ENCODE results near the gene HLA-DOA. TPM values are rescaled to one million over a fixed set of nuclear protein-coding genes. Genes with fewer than 3 reads are reported as not detected.

The HLA-DOA gene
- total RNA-seq, 6 experiments from 2014 or later, result 0.37 to 3.3 (median 1.2) TPM

GRCh38 chr6:32983964-32984621 is 25.3 kb downstream of the HLA-DOA start:
- peaks cover 18 to 34% (median 26%) of the 10 kb centered on the region in 4 donors for H3K36me3 ChIP-seq
- H3K9me3 ChIP-seq, result no peaks in the 10 kb centered on the region
- WGBS (ENCODE audit: insufficient coverage, low coverage, low lambda C conversion rate, missing lambda C conversion rate), result 24% methylated on average over 3 of the region's 3 CpGs
- intact Hi-C loops (cut with DNase I), result no loop called here
- H3K27me3 ChIP-seq, result no peaks in the 10 kb centered on the region
- no peak for DNase-seq
- no peak overlapping the region for H3K4me3 ChIP-seq
- peaks cover 0 to 24% (median 6%) of the 10 kb centered on the region in 4 donors for H3K4me1 ChIP-seq
- H3K27ac ChIP-seq, result no peak overlapping the region
- TF ChIP-seq CTCF (IDR thresholded peaks at IDR 0.05) (no peak), POLR2A (IDR thresholded peaks at IDR 0.05) (no peak)
- ATAC-seq, result peak in 1 of 4 donors; percentile 8

- no peak overlapping the region for H3K27ac ChIP-seq
- peak in 1 of 4 donors; percentile 29 for ATAC-seq
These were observed 25.9 kb downstream of the HLA-DOA start for GRCh38 chr6:32983493-32983848.

DNA sequence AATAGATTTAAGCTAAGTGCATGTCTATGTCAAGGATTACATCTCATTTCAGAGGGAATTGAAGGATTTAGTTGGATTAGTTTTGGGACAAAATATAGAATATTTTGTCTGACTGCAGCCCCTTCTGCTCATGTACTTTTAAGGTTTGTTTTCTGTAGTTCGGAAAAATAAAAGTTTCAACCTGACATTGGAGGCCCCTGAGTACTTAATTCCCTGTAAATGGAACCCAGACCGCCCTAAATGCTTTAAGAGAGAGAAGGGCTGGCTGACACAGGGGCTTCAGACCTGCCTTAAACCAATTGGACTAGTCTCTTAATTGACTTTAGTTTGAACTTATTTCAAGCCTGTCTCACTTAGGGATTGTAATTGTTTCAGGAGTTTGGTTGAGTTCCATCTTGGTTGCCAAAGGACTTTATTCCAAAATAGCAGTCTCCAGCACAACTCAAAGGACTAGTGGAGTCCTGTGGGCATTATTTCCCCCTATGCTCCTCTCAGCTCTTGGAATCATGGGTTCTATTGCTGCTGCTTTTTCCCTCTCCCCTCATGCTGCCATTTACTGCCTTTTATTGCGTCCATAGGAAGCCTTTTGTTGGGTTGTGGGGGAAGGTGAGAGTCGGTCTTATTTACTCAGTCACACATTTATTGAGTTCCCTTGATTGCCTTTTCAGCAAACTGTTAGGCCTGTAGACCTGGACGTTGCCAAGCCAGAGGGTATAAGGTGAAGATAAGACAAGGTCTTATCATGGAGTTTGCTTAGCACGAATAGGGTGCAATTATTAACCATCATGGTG is 26.5 kb downstream of the HLA-DOA start:
- ATAC-seq (peak in 1 of 4 donors; percentile 7), DNase-seq (no peak)
- WGBS (ENCODE audit: insufficient coverage, low coverage, low lambda C conversion rate, missing lambda C conversion rate), result 39% methylated on average over 6 of the region's 6 CpGs
- intact Hi-C loops (cut with DNase I), result no loop called here
- no peak overlapping the region for H3K4me3 ChIP-seq
- no peaks in the 10 kb centered on the region for H3K9me3 ChIP-seq
- peaks cover 29 to 46% (median 37%) of the 10 kb centered on the region in 4 donors for H3K36me3 ChIP-seq
- no peak for TF ChIP-seq CTCF (IDR thresholded peaks at IDR 0.05)
- no peak for TF ChIP-seq POLR2A (IDR thresholded peaks at IDR 0.05)
- H3K4me1 ChIP-seq, result peaks cover 0 to 33% (median 12%) of the 10 kb centered on the region in 4 donors
- no peak overlapping the region for H3K27ac ChIP-seq
- no peaks in the 10 kb centered on the region for H3K27me3 ChIP-seq

More at GRCh38 chr6:32983493-32983848, 25.9 kb downstream of the HLA-DOA start:
- intact Hi-C loops (cut with DNase I), result no loop called here
- Histone ChIP-seq H3K9me3 (no peaks in the 10 kb centered on the region), H3K4me3 (no peak overlapping the region), H3K4me1 (peaks cover 0 to 28% (median 9%) of the 10 kb centered on the region in 4 donors), H3K36me3 (peaks cover 23 to 40% (median 32%) of the 10 kb centered on the region in 4 donors), H3K27me3 (no peaks in the 10 kb centered on the region)
- TF ChIP-seq CTCF (IDR thresholded peaks at IDR 0.05), result no peak
- no peak for TF ChIP-seq POLR2A (IDR thresholded peaks at IDR 0.05)
- DNase-seq, result no peak
- WGBS (ENCODE audit: insufficient coverage, low coverage, low lambda C conversion rate, missing lambda C conversion rate), result 33% methylated on average over 1 of the region's 1 CpG

- Histone ChIP-seq H3K4me1 (peaks cover 0 to 40% (median 15%) of the 10 kb centered on the region in 4 donors), H3K9me3 (no peaks in the 10 kb centered on the region), H3K4me3 (no peak overlapping the region), H3K36me3 (peaks cover 36 to 53% (median 42%) of the 10 kb centered on the region in 4 donors), H3K27me3 (no peaks in the 10 kb centered on the region), H3K27ac (no peak overlapping the region)
- TF ChIP-seq POLR2A (IDR thresholded peaks at IDR 0.05), result no peak
- TF ChIP-seq CTCF (IDR thresholded peaks at IDR 0.05), result no peak
- WGBS (ENCODE audit: insufficient coverage, low coverage, low lambda C conversion rate, missing lambda C conversion rate), result 51% methylated on average over 8 of the region's 8 CpGs
- DNase-seq (no peak), ATAC-seq (no peak)
- intact Hi-C loops (cut with DNase I), result no loop called here
These were observed 27.2 kb downstream of the HLA-DOA start for GRCh38 chr6:32982084-32982701.

All from right lobe of liver (tissue), 6 donors.